Spleen (tissue), 3 donors: ENCODE results near the gene ITCH.

Source experiments
- POLR2A ChIP-seq, 3 donors: fragments of 450-650 bp; IDR thresholded peaks; one replicate each; pipeline ENCODE4 v1.5.1; 2017; ENCODE audit warnings: antibody characterized with exemption in 3 of 3, mild to moderate bottlenecking in 1 of 3
- POLR2AphosphoS5 ChIP-seq, 3 donors: sonication (generic); formaldehyde crosslinking; IDR thresholded peaks; one replicate each; pipeline ENCODE4 v1.5.1; 2017; ENCODE audit warnings: antibody characterized with exemption in 3 of 3

DNA sequence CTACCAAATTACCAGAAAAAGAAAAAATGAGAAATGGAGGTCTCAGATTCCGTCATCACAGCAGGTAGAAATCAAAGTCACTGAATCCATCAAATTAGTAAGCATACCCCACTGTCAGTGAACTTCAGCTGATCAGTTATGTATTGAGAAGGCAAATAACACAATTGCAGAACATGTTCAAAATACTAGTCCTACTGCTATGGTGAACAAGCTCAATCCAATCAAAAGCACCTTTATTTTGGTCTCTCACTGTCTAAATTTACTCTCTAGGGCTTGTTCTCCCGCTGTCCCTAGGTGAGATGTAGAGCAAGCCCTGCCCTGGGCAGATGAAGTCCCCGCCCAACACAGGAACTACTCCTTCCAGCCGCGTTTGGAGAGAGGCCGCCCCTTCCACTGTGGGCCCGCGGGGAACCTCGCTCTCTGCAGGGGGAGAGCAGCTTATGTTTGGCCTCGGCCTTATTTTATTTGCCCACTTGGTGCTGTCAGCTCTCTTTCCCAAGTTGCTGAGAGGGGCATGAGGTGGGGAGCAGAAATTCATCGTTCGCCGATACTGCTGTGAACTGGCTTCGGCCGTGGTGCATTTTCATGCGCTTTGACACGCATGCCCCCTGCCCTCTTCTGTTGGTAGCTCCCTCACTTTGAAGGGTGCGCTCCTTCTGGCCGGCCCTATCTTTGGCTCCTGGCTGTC lies 181.2 kb downstream of the ITCH start:
- TF ChIP-seq POLR2AphosphoS5 (IDR thresholded peaks at IDR 0.05), result peak in 1 of 3 donors; percentile 17
- TF ChIP-seq POLR2A (IDR thresholded peaks at IDR 0.05), result no peak
